IMR-90 (cell line): Measurements from ENCODE around the gene STEAP4. TPM values are rescaled to one million over a fixed set of nuclear protein-coding genes. Genes with fewer than 3 reads are reported as not detected.

Experiments used
- ATAC-seq: fragments of 200-7000 bp; cut with Tn5 transposase; 2 replicates; pipeline ENCODE4 v1.9.1; 2020; ENCODE audit warnings: low read depth, mild to moderate bottlenecking, moderate library complexity
- Bru-seq: library from RNA; stranded (reverse); fragments of 400-500 nt; gene quantifications from one replicate; lab custom pipeline; 2021; lab: Mats Ljungman, UMichigan
- BruChase-seq, 2 experiments: library from RNA; stranded (reverse); fragments of 400-500 nt; gene quantifications; one replicate each; lab custom pipeline; 2021; lab: Mats Ljungman, UMichigan
- BruUV-seq: library from RNA; stranded (reverse); fragments of 400-500 nt; replicated peaks from 2 replicates; lab custom pipeline; 2021; lab: Mats Ljungman, UMichigan
- CTCF ChIA-PET: fragments of 300-600 bp; formaldehyde crosslinking; extraction: SDS; loops from one replicate; lab custom pipeline; 2021; ENCODE audit warnings: antibody characterized with exemption; lab: Yijun Ruan, JAX
- POLR2A ChIA-PET: fragments of 300-600 bp; sonication (Branson Sonifier 250); formaldehyde crosslinking; loops from one replicate; lab custom pipeline; 2022; ENCODE audit warnings: antibody characterized with exemption; ENCODE audit not compliant: unreplicated experiment; lab: Charles Lee
- DNase-seq: peaks from one replicate; pipeline ENCODE4 v3.0.0; 2013
- H2AFZ ChIP-seq: replicated peaks from 2 replicates; pipeline ENCODE3; 2013; ENCODE audit warnings: low read length, mild to moderate bottlenecking; ENCODE audit not compliant: poor library complexity
- H2AK5ac ChIP-seq: 2 replicates; pipeline ENCODE4 v1.6.1; 2013; ENCODE audit warnings: low read depth, low read length, inconsistent platforms
- H2AK9ac ChIP-seq: replicated peaks from 2 replicates; pipeline ENCODE3; 2013; ENCODE audit warnings: mild to moderate bottlenecking, low read depth, low read length, moderate library complexity; ENCODE audit not compliant: poor library complexity
- H2BK120ac ChIP-seq: 2 replicates; pipeline ENCODE4 v1.6.1; 2013; ENCODE audit warnings: low read depth, low read length, inconsistent platforms
- H2BK15ac ChIP-seq: 3 replicates; pipeline ENCODE4 v1.6.1; 2013; ENCODE audit warnings: low read depth, low read length, inconsistent platforms
- H2BK20ac ChIP-seq: 2 replicates; pipeline ENCODE4 v1.6.1; 2013; ENCODE audit warnings: low read depth, mild to moderate bottlenecking, inconsistent platforms, low read length, moderate library complexity
- H2BK5ac ChIP-seq: 2 replicates; pipeline ENCODE4 v1.6.1; 2013; ENCODE audit warnings: mild to moderate bottlenecking, low read depth, low read length, inconsistent platforms; ENCODE audit not compliant: poor library complexity, severe bottlenecking
- H3K14ac ChIP-seq: replicated peaks from 2 replicates; pipeline ENCODE4 v1.6.1; 2013; ENCODE audit warnings: low read depth, low read length, inconsistent platforms
- H3K18ac ChIP-seq: 2 replicates; pipeline ENCODE4 v1.6.1; 2013; ENCODE audit warnings: low read depth, low read length, control low read depth
- H3K23ac ChIP-seq: 2 replicates; pipeline ENCODE4 v1.6.1; 2013; ENCODE audit warnings: low read depth, low read length, inconsistent platforms
- H3K27ac ChIP-seq: 2 replicates; pipeline ENCODE4 v1.5.1; 2013; ENCODE audit warnings: mild to moderate bottlenecking, control low read depth, low read length; ENCODE audit not compliant: insufficient read depth
- H3K27me3 ChIP-seq: 2 replicates; pipeline ENCODE4 v1.6.1; 2013; ENCODE audit warnings: low read length; ENCODE audit not compliant: control insufficient read depth, insufficient read depth
- H3K36me3 ChIP-seq: 2 replicates; pipeline ENCODE4 v1.6.1; 2013; ENCODE audit warnings: low read length, mixed read lengths; ENCODE audit not compliant: control insufficient read depth, insufficient read depth
- H3K4ac ChIP-seq: 2 replicates; pipeline ENCODE4 v1.6.1; 2013; ENCODE audit warnings: low read depth, low read length, inconsistent platforms
- H3K4me1 ChIP-seq: 2 replicates; pipeline ENCODE4 v1.6.1; 2013; ENCODE audit warnings: low read length, mixed read lengths; ENCODE audit not compliant: control insufficient read depth, insufficient read depth
- H3K4me2 ChIP-seq: 2 replicates; pipeline ENCODE4 v1.6.1; 2013; ENCODE audit warnings: low read depth, mild to moderate bottlenecking, control low read depth, low read length, moderate library complexity
- H3K4me3 ChIP-seq: 2 replicates; pipeline ENCODE4 v1.5.1; 2013; ENCODE audit warnings: low read depth, mild to moderate bottlenecking, control low read depth, low read length, moderate library complexity; ENCODE audit not compliant: insufficient read depth
- H3K56ac ChIP-seq: 2 replicates; pipeline ENCODE4 v1.6.1; 2013; ENCODE audit warnings: low read length, inconsistent platforms; ENCODE audit not compliant: insufficient read depth; ENCODE audit errors: extremely low read depth
- H3K79me1 ChIP-seq, 2 experiments: 2 replicates each; pipeline ENCODE4 v1.6.1; 2013; ENCODE audit warnings: low read length in 2 of 2, inconsistent platforms in 1 of 2, low read depth in 1 of 2
- H3K9ac ChIP-seq: 2 replicates; pipeline ENCODE4 v1.6.1; 2013; ENCODE audit warnings: low read depth, low read length, control low read depth
- H3K9me1 ChIP-seq: 2 replicates; pipeline ENCODE4 v1.6.1; 2013; ENCODE audit warnings: low read length, inconsistent platforms; ENCODE audit not compliant: insufficient read depth
- H3K9me3 ChIP-seq: 2 replicates; pipeline ENCODE4 v1.6.1; 2013; ENCODE audit warnings: low read length; ENCODE audit not compliant: control insufficient read depth, insufficient read depth
- H4K20me1 ChIP-seq: 2 replicates; pipeline ENCODE4 v1.6.1; 2013; ENCODE audit warnings: low read length, inconsistent platforms; ENCODE audit not compliant: insufficient read depth
- H4K5ac ChIP-seq: 2 replicates; pipeline ENCODE4 v1.6.1; 2013; ENCODE audit warnings: mild to moderate bottlenecking, low read depth, low read length, control low read depth
- H4K8ac ChIP-seq, 2 experiments: 2 replicates each; pipeline ENCODE4 v1.6.1; 2013; ENCODE audit warnings: low read depth in 2 of 2, low read length in 2 of 2, control low read depth in 1 of 2, inconsistent platforms in 1 of 2
- H4K91ac ChIP-seq: 2 replicates; pipeline ENCODE4 v1.6.1; 2013; ENCODE audit warnings: low read depth, low read length, inconsistent platforms; ENCODE audit not compliant: insufficient read depth
- CEBPB ChIP-seq: IDR thresholded peaks from 2 replicates; pipeline ENCODE4 v1.6.1; 2012; ENCODE audit warnings: low read depth, low read length, improper control_type of control experiment
- ELK1 ChIP-seq: fragments of 150-350 bp; IDR thresholded peaks from 2 replicates; pipeline ENCODE4 v1.6.1; 2016; ENCODE audit warnings: low read depth, mild to moderate bottlenecking, low read length, moderate library complexity, borderline replicate concordance
- FOS ChIP-seq: fragments of 150-350 bp; IDR thresholded peaks from 2 replicates; pipeline ENCODE4 v1.6.1; 2016; ENCODE audit warnings: low read depth, low read length
- MAFK ChIP-seq: IDR thresholded peaks from 2 replicates; pipeline ENCODE4 v1.6.1; 2012; ENCODE audit warnings: low read depth, low read length, improper control_type of control experiment
- SMC3 ChIP-seq: fragments of 150-350 bp; IDR thresholded peaks from 2 replicates; pipeline ENCODE4 v1.6.1; 2016; ENCODE audit warnings: low read depth, mild to moderate bottlenecking, antibody characterized with exemption, low read length, moderate library complexity
- WGBS, 2 experiments: methylation state at CpG; one replicate each; pipeline versions ENCODE4 v1.1.5 to v1.1.7; 2013; ENCODE audit warnings: missing lambda C conversion rate in 2 of 2; ENCODE audit not compliant: insufficient read length in 1 of 2; ENCODE audit errors: extremely low coverage in 2 of 2; 5-methylcytosine and 5-hydroxymethylcytosine counted together
- dilution Hi-C: fragments of 300-500 bp; cut with HindIII; formaldehyde crosslinking; loops from one replicate; pipeline ENCODE4 v1.14.3; 2018; ENCODE audit warnings: low sequenced_read_pairs; ENCODE audit not compliant: unreplicated experiment
- in situ Hi-C: fragments of 300-500 bp; cut with MboI; formaldehyde crosslinking; loops from 3 replicates; pipeline ENCODE4 v1.14.3; 2019; ENCODE audit warnings: low sequenced_read_pairs, inconsistent platforms, mixed read lengths
- intact Hi-C: fragments of 100-400 bp; cut with micrococcal nuclease; formaldehyde crosslinking; loops from 2 replicates; pipeline ENCODE4 v1.10.0; 2022
- long read RNA-seq: library from polyadenylated mRNA; unstranded; transcript quantifications from one replicate; pipeline ENCODE4 v2.0.0, GENCODE V29; 2021; ENCODE audit not compliant: unreplicated experiment
- polyA plus RNA-seq, 3 experiments: library from polyadenylated mRNA; depleted of rRNA; stranded (reverse); fragments of >200 nt; gene quantifications; 2 replicates each; pipeline ENCODE4 v1.2.3, GENCODE V29; 2012; ENCODE audit warnings: low replicate concordance in 1 of 3
- total RNA-seq: library from RNA; depleted of rRNA; stranded (reverse); fragments of >200 nt; gene quantifications from 2 replicates; pipeline ENCODE4 v1.2.3, GENCODE V29; 2012; rRNA removed

Gene STEAP4
- not detected in 2 replicates for total RNA-seq
- not detected in 2 replicates for polyA plus RNA-seq (2012; rRNA removed)
- polyA plus RNA-seq (2012; cell fraction: cytosol; rRNA removed) = not detected in 2 replicates
- not detected in 2 replicates for polyA plus RNA-seq (2012; cell fraction: nucleus; rRNA removed; ENCODE audit: low replicate concordance)
- percentile 3 among the genes with signal in this experiment for Bru-seq, nascent RNA
- not detected for BruChase-seq, experiment 1, labeled RNA remaining after a 6-hour chase
- not detected for BruChase-seq, experiment 2, labeled RNA remaining after a 2-hour chase
- long read RNA-seq = 0 reads

- Histone ChIP-seq H4K8ac (no peak within 1 kb of the TSS), H2BK15ac (no peak within 1 kb of the TSS), H2BK20ac (no peak within 1 kb of the TSS), H3K4ac (no peak within 1 kb of the TSS), H4K91ac (no peak within 1 kb of the TSS), H3K27me3 (no peaks in the 10 kb centered on the region; the same call in 1 of the 2 replicates), H3K56ac (no peak within 1 kb of the TSS), H2BK120ac (no peak within 1 kb of the TSS), H3K9ac (no peak within 1 kb of the TSS), H2AK5ac (no peak within 1 kb of the TSS), H2BK5ac (no peak within 1 kb of the TSS), H3K14ac (no peak within 1 kb of the TSS), H3K36me3 (no peaks in the 10 kb centered on the region), H2AK9ac (no peak within 1 kb of the TSS), H4K5ac (no peak within 1 kb of the TSS), H3K23ac (no peak within 1 kb of the TSS), H2AFZ (no peak within 1 kb of the TSS), H3K9me3 (no peaks in the 10 kb centered on the region), H4K20me1 (no peaks in the 10 kb centered on the region), H3K4me1 (no peaks in the 10 kb centered on the region), H3K4me3 (no peak within 1 kb of the TSS), H3K9me1 (no peaks in the 10 kb centered on the region), H3K79me1 (no peaks in the 10 kb centered on the region), H3K4me2 (no peak within 1 kb of the TSS), H3K27ac (no peak within 1 kb of the TSS), H3K18ac (no peak within 1 kb of the TSS)
- no TSS peak for BruUV-seq
- CTCF ChIA-PET = no interaction called here
- no peak for ATAC-seq
- POLR2A ChIA-PET = no interaction called here
- TF ChIP-seq FOS (no peak), SMC3 (no peak), CEBPB (peak; percentile 4; the same call in 1 of the 2 replicates), ELK1 (no peak), MAFK (no peak)
- in situ Hi-C loops = no loop called here
- WGBS, 2 experiments = 10% methylated on average over 8 of the region's 30 CpGs; no CpG with 5 or more reads in 1 of the 2 experiments
- dilution Hi-C loops = no loop called here
- intact Hi-C loops = no loop called here
- peak; percentile 0 for DNase-seq
Measured at GRCh38 chr7:88306590-88307048, at the start of gene STEAP4. STEAP4 (minus strand) TSS chr7:88306894; CDS start chr7:88284269, 22,625 bp downstream.
